IMR-90 (cell line): ENCODE data around the gene STXBP6. TPM values are rescaled to one million over a fixed set of nuclear protein-coding genes. Genes with fewer than 3 reads are reported as not detected.

ENCODE experiments used
- ATAC-seq: fragments of 200-7000 bp; cut with Tn5 transposase; 2 replicates; pipeline ENCODE4 v1.9.1; 2020; ENCODE audit warnings: low read depth, mild to moderate bottlenecking, moderate library complexity
- BruUV-seq: library from RNA; stranded (reverse); fragments of 400-500 nt; replicated peaks from 2 replicates; lab custom pipeline; 2021; lab: Mats Ljungman, UMichigan
- CTCF ChIA-PET: fragments of 300-600 bp; formaldehyde crosslinking; extraction: SDS; loops from one replicate; lab custom pipeline; 2021; ENCODE audit warnings: antibody characterized with exemption; lab: Yijun Ruan, JAX
- POLR2A ChIA-PET: fragments of 300-600 bp; sonication (Branson Sonifier 250); formaldehyde crosslinking; loops from one replicate; lab custom pipeline; 2022; ENCODE audit warnings: antibody characterized with exemption; ENCODE audit not compliant: unreplicated experiment; lab: Charles Lee
- DNase-seq: peaks from one replicate; pipeline ENCODE4 v3.0.0; 2013
- H2AFZ ChIP-seq: replicated peaks from 2 replicates; pipeline ENCODE3; 2013; ENCODE audit warnings: low read length, mild to moderate bottlenecking; ENCODE audit not compliant: poor library complexity
- H2AK5ac ChIP-seq: 2 replicates; pipeline ENCODE4 v1.6.1; 2013; ENCODE audit warnings: low read depth, low read length, inconsistent platforms
- H2AK9ac ChIP-seq: replicated peaks from 2 replicates; pipeline ENCODE3; 2013; ENCODE audit warnings: mild to moderate bottlenecking, low read depth, low read length, moderate library complexity; ENCODE audit not compliant: poor library complexity
- H2BK120ac ChIP-seq: 2 replicates; pipeline ENCODE4 v1.6.1; 2013; ENCODE audit warnings: low read depth, low read length, inconsistent platforms
- H2BK15ac ChIP-seq: 3 replicates; pipeline ENCODE4 v1.6.1; 2013; ENCODE audit warnings: low read depth, low read length, inconsistent platforms
- H2BK20ac ChIP-seq: 2 replicates; pipeline ENCODE4 v1.6.1; 2013; ENCODE audit warnings: low read depth, mild to moderate bottlenecking, inconsistent platforms, low read length, moderate library complexity
- H2BK5ac ChIP-seq: 2 replicates; pipeline ENCODE4 v1.6.1; 2013; ENCODE audit warnings: mild to moderate bottlenecking, low read depth, low read length, inconsistent platforms; ENCODE audit not compliant: poor library complexity, severe bottlenecking
- H3K14ac ChIP-seq: replicated peaks from 2 replicates; pipeline ENCODE4 v1.6.1; 2013; ENCODE audit warnings: low read depth, low read length, inconsistent platforms
- H3K18ac ChIP-seq: 2 replicates; pipeline ENCODE4 v1.6.1; 2013; ENCODE audit warnings: low read depth, low read length, control low read depth
- H3K23ac ChIP-seq: 2 replicates; pipeline ENCODE4 v1.6.1; 2013; ENCODE audit warnings: low read depth, low read length, inconsistent platforms
- H3K27ac ChIP-seq: 2 replicates; pipeline ENCODE4 v1.5.1; 2013; ENCODE audit warnings: mild to moderate bottlenecking, control low read depth, low read length; ENCODE audit not compliant: insufficient read depth
- H3K27me3 ChIP-seq: 2 replicates; pipeline ENCODE4 v1.6.1; 2013; ENCODE audit warnings: low read length; ENCODE audit not compliant: control insufficient read depth, insufficient read depth
- H3K36me3 ChIP-seq: 2 replicates; pipeline ENCODE4 v1.6.1; 2013; ENCODE audit warnings: low read length, mixed read lengths; ENCODE audit not compliant: control insufficient read depth, insufficient read depth
- H3K4ac ChIP-seq: 2 replicates; pipeline ENCODE4 v1.6.1; 2013; ENCODE audit warnings: low read depth, low read length, inconsistent platforms
- H3K4me1 ChIP-seq: 2 replicates; pipeline ENCODE4 v1.6.1; 2013; ENCODE audit warnings: low read length, mixed read lengths; ENCODE audit not compliant: control insufficient read depth, insufficient read depth
- H3K4me2 ChIP-seq: 2 replicates; pipeline ENCODE4 v1.6.1; 2013; ENCODE audit warnings: low read depth, mild to moderate bottlenecking, control low read depth, low read length, moderate library complexity
- H3K4me3 ChIP-seq: 2 replicates; pipeline ENCODE4 v1.5.1; 2013; ENCODE audit warnings: low read depth, mild to moderate bottlenecking, control low read depth, low read length, moderate library complexity; ENCODE audit not compliant: insufficient read depth
- H3K56ac ChIP-seq: 2 replicates; pipeline ENCODE4 v1.6.1; 2013; ENCODE audit warnings: low read length, inconsistent platforms; ENCODE audit not compliant: insufficient read depth; ENCODE audit errors: extremely low read depth
- H3K79me1 ChIP-seq, 2 experiments: 2 replicates each; pipeline ENCODE4 v1.6.1; 2013; ENCODE audit warnings: low read length in 2 of 2, inconsistent platforms in 1 of 2, low read depth in 1 of 2
- H3K9ac ChIP-seq: 2 replicates; pipeline ENCODE4 v1.6.1; 2013; ENCODE audit warnings: low read depth, low read length, control low read depth
- H3K9me1 ChIP-seq: 2 replicates; pipeline ENCODE4 v1.6.1; 2013; ENCODE audit warnings: low read length, inconsistent platforms; ENCODE audit not compliant: insufficient read depth
- H3K9me3 ChIP-seq: 2 replicates; pipeline ENCODE4 v1.6.1; 2013; ENCODE audit warnings: low read length; ENCODE audit not compliant: control insufficient read depth, insufficient read depth
- H4K20me1 ChIP-seq: 2 replicates; pipeline ENCODE4 v1.6.1; 2013; ENCODE audit warnings: low read length, inconsistent platforms; ENCODE audit not compliant: insufficient read depth
- H4K5ac ChIP-seq: 2 replicates; pipeline ENCODE4 v1.6.1; 2013; ENCODE audit warnings: mild to moderate bottlenecking, low read depth, low read length, control low read depth
- H4K8ac ChIP-seq, 2 experiments: 2 replicates each; pipeline ENCODE4 v1.6.1; 2013; ENCODE audit warnings: low read depth in 2 of 2, low read length in 2 of 2, control low read depth in 1 of 2, inconsistent platforms in 1 of 2
- H4K91ac ChIP-seq: 2 replicates; pipeline ENCODE4 v1.6.1; 2013; ENCODE audit warnings: low read depth, low read length, inconsistent platforms; ENCODE audit not compliant: insufficient read depth
- BHLHE40 ChIP-seq: fragments of 150-350 bp; IDR thresholded peaks from 2 replicates; pipeline ENCODE4 v1.6.1; 2016; ENCODE audit warnings: mild to moderate bottlenecking, low read depth, low read length
- CEBPB ChIP-seq: IDR thresholded peaks from 2 replicates; pipeline ENCODE4 v1.6.1; 2012; ENCODE audit warnings: low read depth, low read length, improper control_type of control experiment
- CHD1 ChIP-seq: IDR thresholded peaks from 2 replicates; pipeline ENCODE4 v1.6.1; 2012; ENCODE audit warnings: low read depth, low read length, improper control_type of control experiment
- CTCF ChIP-seq: conservative IDR thresholded peaks from 2 replicates; pipeline ENCODE4 v1.5.1; 2012; ENCODE audit warnings: mild to moderate bottlenecking, low read depth, low read length, improper control_type of control experiment
- ELK1 ChIP-seq: fragments of 150-350 bp; IDR thresholded peaks from 2 replicates; pipeline ENCODE4 v1.6.1; 2016; ENCODE audit warnings: low read depth, mild to moderate bottlenecking, low read length, moderate library complexity, borderline replicate concordance
- FOS ChIP-seq: fragments of 150-350 bp; IDR thresholded peaks from 2 replicates; pipeline ENCODE4 v1.6.1; 2016; ENCODE audit warnings: low read depth, low read length
- MAFK ChIP-seq: IDR thresholded peaks from 2 replicates; pipeline ENCODE4 v1.6.1; 2012; ENCODE audit warnings: low read depth, low read length, improper control_type of control experiment
- MAZ ChIP-seq: IDR thresholded peaks from 2 replicates; pipeline ENCODE4 v1.6.1; 2012; ENCODE audit warnings: low read depth, mild to moderate bottlenecking, low read length, improper control_type of control experiment, moderate library complexity, borderline replicate concordance
- MXI1 ChIP-seq: IDR thresholded peaks from 2 replicates; pipeline ENCODE4 v1.6.1; 2012; ENCODE audit warnings: low read depth, mild to moderate bottlenecking, low read length, moderate library complexity, borderline replicate concordance
- NFE2L2 ChIP-seq: fragments of 150-350 bp; IDR thresholded peaks from 2 replicates; pipeline ENCODE4 v1.6.1; 2016; ENCODE audit warnings: low read depth, mild to moderate bottlenecking, low read length
- POLR2A ChIP-seq: IDR thresholded peaks from 2 replicates; pipeline ENCODE4 v1.6.1; 2012; ENCODE audit warnings: mild to moderate bottlenecking, low read depth, low read length
- RAD21 ChIP-seq: IDR thresholded peaks from 2 replicates; pipeline ENCODE4 v1.6.1; 2012; ENCODE audit warnings: low read length, improper control_type of control experiment
- RCOR1 ChIP-seq: IDR thresholded peaks from 2 replicates; pipeline ENCODE4 v1.6.1; 2012; ENCODE audit warnings: mild to moderate bottlenecking, low read length, improper control_type of control experiment; ENCODE audit not compliant: insufficient replicate concordance
- RFX5 ChIP-seq: IDR thresholded peaks from 2 replicates; pipeline ENCODE4 v1.8.0; 2012; ENCODE audit warnings: low read depth, mild to moderate bottlenecking, low read length, moderate library complexity
- SMC3 ChIP-seq: fragments of 150-350 bp; IDR thresholded peaks from 2 replicates; pipeline ENCODE4 v1.6.1; 2016; ENCODE audit warnings: low read depth, mild to moderate bottlenecking, antibody characterized with exemption, low read length, moderate library complexity
- USF2 ChIP-seq: fragments of 150-350 bp; IDR thresholded peaks from 2 replicates; pipeline ENCODE4 v1.6.1; 2017; ENCODE audit warnings: mild to moderate bottlenecking, antibody characterized with exemption, low read length, low read depth
- dilution Hi-C: fragments of 300-500 bp; cut with HindIII; formaldehyde crosslinking; loops from one replicate; pipeline ENCODE4 v1.14.3; 2018; ENCODE audit warnings: low sequenced_read_pairs; ENCODE audit not compliant: unreplicated experiment
- in situ Hi-C: fragments of 300-500 bp; cut with MboI; formaldehyde crosslinking; loops from 3 replicates; pipeline ENCODE4 v1.14.3; 2019; ENCODE audit warnings: low sequenced_read_pairs, inconsistent platforms, mixed read lengths
- intact Hi-C: fragments of 100-400 bp; cut with micrococcal nuclease; formaldehyde crosslinking; loops from 2 replicates; pipeline ENCODE4 v1.10.0; 2022
- polyA plus RNA-seq, 3 experiments: library from polyadenylated mRNA; depleted of rRNA; stranded (reverse); fragments of >200 nt; gene quantifications; 2 replicates each; pipeline ENCODE4 v1.2.3, GENCODE V29; 2012; ENCODE audit warnings: low replicate concordance in 1 of 3
- total RNA-seq: library from RNA; depleted of rRNA; stranded (reverse); fragments of >200 nt; gene quantifications from 2 replicates; pipeline ENCODE4 v1.2.3, GENCODE V29; 2012

Gene STXBP6
- total and polyA plus RNA-seq, 2 of the 4 experiments (the other 2 are of a cell fraction) = 14.2 to 14.3 TPM

- Histone ChIP-seq H3K23ac (no peak overlapping the region), H2BK15ac (no peak overlapping the region), H3K27me3 (no peaks in the 10 kb centered on the region), H4K8ac (no peak overlapping the region), H3K14ac (no peak overlapping the region), H2AK5ac (no peak overlapping the region), H4K91ac (no peak overlapping the region), H3K4me2 (no peak overlapping the region), H3K36me3 (no peaks in the 10 kb centered on the region), H2BK5ac (no peak overlapping the region), H2AK9ac (no peak overlapping the region), H4K20me1 (no peaks in the 10 kb centered on the region), H3K4ac (no peak overlapping the region), H2BK120ac (no peak overlapping the region), H3K9me3 (peaks cover 3% of the 10 kb centered on the region; the same call in 1 of the 2 replicates), H3K4me3 (no peak overlapping the region), H3K27ac (no peak overlapping the region), H3K4me1 (no peaks in the 10 kb centered on the region), H3K18ac (no peak overlapping the region), H3K79me1 (no peaks in the 10 kb centered on the region), H3K9me1 (no peaks in the 10 kb centered on the region), H3K9ac (no peak overlapping the region), H3K56ac (no peak overlapping the region), H4K5ac (no peak overlapping the region), H2AFZ (no peak overlapping the region), H2BK20ac (no peak overlapping the region)
- intact Hi-C loops = no loop called here
- dilution Hi-C loops = no loop called here
- CTCF ChIA-PET = interaction anchor here (1.0 kb wide), 1 partner anchor 16 kb away, joined by 3 read pairs; no protein-coding TSS in a partner anchor
- BruUV-seq = no TSS peak
- ATAC-seq (peak; percentile 32; the same call in 1 of the 2 replicates), DNase-seq (peak; percentile 57)
- POLR2A ChIA-PET = no interaction called here
- no peak for TF ChIP-seq BHLHE40
- no peak for TF ChIP-seq FOS
- TF ChIP-seq CHD1 = no peak
- TF ChIP-seq NFE2L2 = no peak
- TF ChIP-seq RCOR1 = no peak
- no peak for TF ChIP-seq ELK1
- TF ChIP-seq USF2 = no peak
- TF ChIP-seq CEBPB = no peak
- TF ChIP-seq RAD21 = no peak
- no peak for TF ChIP-seq POLR2A
- no peak for TF ChIP-seq MAZ
- TF ChIP-seq MAFK = no peak
- no peak for TF ChIP-seq MXI1
- TF ChIP-seq SMC3 = no peak
- no peak for TF ChIP-seq CTCF
- no peak for TF ChIP-seq RFX5
- in situ Hi-C loops = no loop called here
These were observed 160.1 kb downstream of the STXBP6 start for GRCh38 chr14:24889843-24890242.
